Mesenchymal stem cell (in vitro differentiated cells and primary cell): ENCODE measurements around the gene COL4A1.

Experiments used
- DNase-seq: peaks from one replicate; pipeline ENCODE4 v3.0.0-alpha.2; 2013
- H2AFZ ChIP-seq: one replicate; pipeline ENCODE4 v1.6.1; 2013; ENCODE audit warnings: low read depth, mild to moderate bottlenecking, control low read depth, inconsistent platforms, low read length, moderate library complexity
- H2AK5ac ChIP-seq: 2 replicates; pipeline ENCODE4 v1.6.1; 2013; ENCODE audit warnings: low read length, moderate library complexity, mild to moderate bottlenecking, inconsistent platforms; ENCODE audit not compliant: severe bottlenecking
- H2BK120ac ChIP-seq: one replicate; pipeline ENCODE4 v1.6.1; 2013; ENCODE audit warnings: low read depth, mild to moderate bottlenecking, inconsistent platforms, low read length, moderate library complexity
- H2BK12ac ChIP-seq, 2 experiments: one replicate each; pipeline ENCODE4 v1.6.1; 2013; ENCODE audit warnings: inconsistent platforms in 2 of 2, low read length in 2 of 2, mild to moderate bottlenecking in 2 of 2, moderate library complexity in 2 of 2, control low read depth in 1 of 2
- H2BK15ac ChIP-seq: one replicate; pipeline ENCODE4 v1.6.1; 2013; ENCODE audit warnings: mild to moderate bottlenecking, low read depth, inconsistent platforms; ENCODE audit not compliant: poor library complexity, severe bottlenecking
- H2BK5ac ChIP-seq: 2 replicates; pipeline ENCODE4 v1.6.1; 2013; ENCODE audit warnings: low read depth, mild to moderate bottlenecking, low read length, control low read depth, inconsistent platforms; ENCODE audit not compliant: poor library complexity, severe bottlenecking
- H3K14ac ChIP-seq, 2 experiments: one replicate each; pipeline ENCODE4 v1.6.1; 2013; ENCODE audit warnings: inconsistent platforms in 2 of 2, low read length in 2 of 2, control low read depth in 1 of 2, mild to moderate bottlenecking in 1 of 2, moderate library complexity in 1 of 2
- H3K18ac ChIP-seq, 2 experiments: one replicate each; pipeline ENCODE4 v1.6.1; 2013; ENCODE audit warnings: inconsistent platforms in 2 of 2, low read length in 2 of 2, control low read depth in 1 of 2, low read depth in 1 of 2, mild to moderate bottlenecking in 1 of 2
- H3K23ac ChIP-seq, 2 experiments: one replicate each; pipeline ENCODE4 v1.6.1; 2013; ENCODE audit warnings: inconsistent platforms in 2 of 2, low read length in 2 of 2, mild to moderate bottlenecking in 2 of 2, moderate library complexity in 2 of 2, control low read depth in 1 of 2
- H3K27ac ChIP-seq: 2 replicates; pipeline ENCODE4 v1.5.1; 2013; ENCODE audit warnings: mild to moderate bottlenecking, moderate library complexity, low read length, control low read depth, inconsistent platforms; ENCODE audit not compliant: poor library complexity, severe bottlenecking
- H3K27me3 ChIP-seq, 2 experiments: 2 replicates each; pipeline versions ENCODE4 v1.6.1 to v1.7.0; 2013; ENCODE audit warnings: low read length in 2 of 2, mild to moderate bottlenecking in 2 of 2, moderate library complexity in 2 of 2, control low read depth in 1 of 2, inconsistent platforms in 1 of 2; ENCODE audit not compliant: control insufficient read depth in 1 of 2, insufficient read depth in 1 of 2
- H3K36me3 ChIP-seq, 2 experiments: 2 replicates each; pipeline versions ENCODE4 v1.6.1 to v1.7.0; 2013; ENCODE audit warnings: low read length in 2 of 2, control low read depth in 1 of 2, inconsistent platforms in 1 of 2, low read depth in 1 of 2, mild to moderate bottlenecking in 1 of 2; ENCODE audit not compliant: insufficient read depth in 2 of 2, control insufficient read depth in 1 of 2
- H3K4ac ChIP-seq, 2 experiments: one replicate each; pipeline ENCODE4 v1.6.1; 2013; ENCODE audit warnings: inconsistent platforms in 2 of 2, low read length in 2 of 2, mild to moderate bottlenecking in 2 of 2, moderate library complexity in 2 of 2, control low read depth in 1 of 2, low read depth in 1 of 2
- H3K4me1 ChIP-seq: 2 replicates; pipeline ENCODE4 v1.6.1; 2013; ENCODE audit warnings: low read depth, low read length, control low read depth; ENCODE audit not compliant: control insufficient read depth, insufficient read depth
- H3K4me2 ChIP-seq: 2 replicates; pipeline ENCODE4 v1.6.1; 2013; ENCODE audit warnings: low read length, mild to moderate bottlenecking, inconsistent platforms; ENCODE audit not compliant: poor library complexity, severe bottlenecking
- H3K4me3 ChIP-seq, 2 experiments: 2 replicates each; pipeline versions ENCODE4 v1.5.1 to v1.7.0; 2013; ENCODE audit warnings: low read length in 2 of 2, mild to moderate bottlenecking in 2 of 2, control low read depth in 1 of 2, low read depth in 1 of 2; ENCODE audit not compliant: insufficient read depth in 1 of 2
- H3K79me1 ChIP-seq: replicated peaks from 2 replicates; pipeline ENCODE4 v1.6.1; 2013; ENCODE audit warnings: mild to moderate bottlenecking, control low read depth, low read length, inconsistent platforms; ENCODE audit not compliant: poor library complexity, severe bottlenecking
- H3K9ac ChIP-seq: 2 replicates; pipeline ENCODE4 v1.7.0; 2013; ENCODE audit warnings: mild to moderate bottlenecking, low read length, moderate library complexity
- H3K9me3 ChIP-seq: 2 replicates; pipeline ENCODE4 v1.7.0; 2013; ENCODE audit warnings: mild to moderate bottlenecking, low read length; ENCODE audit not compliant: control insufficient read depth
- H4K8ac ChIP-seq: one replicate; pipeline ENCODE4 v1.6.1; 2013; ENCODE audit warnings: inconsistent platforms, mild to moderate bottlenecking, low read length, moderate library complexity
- H4K91ac ChIP-seq: one replicate; pipeline ENCODE4 v1.6.1; 2013; ENCODE audit warnings: mild to moderate bottlenecking, low read length, inconsistent platforms
- WGBS: methylation state at CpG from one replicate; pipeline ENCODE4 v1.1.7; 2013; ENCODE audit warnings: mixed read lengths; 5-methylcytosine and 5-hydroxymethylcytosine counted together

The COL4A1 gene

DNA sequence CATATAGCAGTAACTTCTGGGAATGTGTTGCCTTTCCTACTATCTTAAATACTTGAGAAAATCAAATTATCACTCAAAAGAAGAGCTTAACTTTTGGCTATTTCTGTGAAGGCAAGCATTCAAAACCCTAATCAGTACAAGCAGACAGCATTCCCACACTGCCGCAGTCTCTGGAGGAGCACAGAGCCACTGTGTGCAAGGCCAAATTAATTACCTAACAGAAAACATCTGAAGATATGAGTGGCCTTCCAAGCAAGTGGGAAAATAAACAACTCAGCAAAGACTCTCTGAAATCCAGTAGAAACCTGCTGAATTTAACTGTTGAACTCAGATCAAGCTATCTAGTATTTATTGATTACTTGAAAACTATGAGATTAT is 68.2 kb downstream of the COL4A1 start:
- Histone ChIP-seq H3K4me1 (peaks cover 6% of the 10 kb centered on the region), H3K79me1 (peaks cover 19% of the 10 kb centered on the region)

DNA sequence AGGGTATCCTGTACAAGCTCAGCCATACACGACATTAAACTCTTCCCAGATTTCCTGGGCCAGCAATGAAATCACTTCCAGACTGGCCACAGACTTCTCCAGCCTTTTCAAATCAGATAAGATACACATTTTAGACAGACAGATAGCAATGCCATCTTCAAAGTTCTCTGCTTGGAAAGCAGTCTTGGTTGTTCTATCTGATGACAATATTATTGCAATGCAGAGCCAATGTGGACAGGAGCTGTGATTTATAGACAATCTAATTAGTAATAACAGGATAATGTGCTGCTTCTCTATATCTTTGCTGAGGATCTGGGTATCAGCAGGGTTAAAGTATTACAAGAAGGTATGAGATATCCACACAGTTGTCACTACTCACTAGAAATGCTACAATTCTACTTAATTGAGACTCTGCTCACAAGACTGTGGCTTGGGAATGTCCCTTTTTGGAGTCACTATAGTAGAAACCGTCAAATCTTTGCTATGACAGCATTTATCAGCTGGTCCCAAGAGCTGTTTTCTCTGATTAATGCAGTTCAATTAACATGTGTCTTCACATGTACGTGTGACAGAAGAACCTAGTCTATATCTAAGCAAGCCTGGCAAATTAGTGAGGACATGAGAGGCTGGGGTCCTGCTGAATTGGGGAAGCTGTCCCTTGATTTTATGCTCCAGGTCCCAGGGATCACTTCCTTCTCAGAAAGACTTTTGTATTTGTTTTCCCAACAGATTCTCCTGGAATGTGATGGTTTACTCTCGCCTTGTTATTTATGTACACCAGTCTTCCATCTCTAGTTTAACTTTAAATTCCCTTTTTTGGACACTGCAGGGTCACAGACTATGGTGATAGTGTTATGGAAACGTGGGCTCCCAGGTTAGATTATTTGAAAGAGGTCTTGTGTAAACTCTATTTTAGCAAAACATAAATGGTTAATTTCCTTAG is 68.8 kb downstream of the COL4A1 start:
- Histone ChIP-seq H3K36me3 (peaks cover 0 to 29% of the 10 kb centered on the region in 2 experiments), H4K8ac (no peak overlapping the region), H2BK5ac (no peak overlapping the region), H2BK15ac (no peak overlapping the region), H3K14ac (no peak overlapping the region), H2AK5ac (no peak overlapping the region), H4K91ac (no peak overlapping the region), H3K4me2 (no peak overlapping the region), H3K18ac (no peak overlapping the region), H3K27ac (no peak overlapping the region), H2BK120ac (no peak overlapping the region), H3K4me3 (no peak overlapping the region), H3K27me3 (no peaks in the 10 kb centered on the region), H3K79me1 (peaks cover 21% of the 10 kb centered on the region), H3K4ac (peak overlapping the region in 1 of 2 experiments; percentile 7), H3K9me3 (no peaks in the 10 kb centered on the region), H3K9ac (no peak overlapping the region), H3K23ac (no peak overlapping the region), H2AFZ (no peak overlapping the region), H2BK12ac (no peak overlapping the region), H3K4me1 (peaks cover 6% of the 10 kb centered on the region)
- DNase-seq = no peak
- WGBS = 75% methylated on average over 3 of the region's 5 CpGs

More for the DNA sequence above, 68.2 kb downstream of the COL4A1 start:
- no peak overlapping the region for H3K4ac ChIP-seq
- no peak overlapping the region for H2AK5ac ChIP-seq
- H3K4me3 ChIP-seq = no peak overlapping the region
- DNase-seq = peak; percentile 50
- H2BK120ac ChIP-seq = no peak overlapping the region
- H3K9me3 ChIP-seq = no peaks in the 10 kb centered on the region
- H3K23ac ChIP-seq = no peak overlapping the region
- no peak overlapping the region for H4K91ac ChIP-seq
- 46% methylated on average over 1 of the region's 1 CpG for WGBS
- no peak overlapping the region for H3K9ac ChIP-seq
- H3K27me3 ChIP-seq = no peaks in the 10 kb centered on the region
- H2BK15ac ChIP-seq = no peak overlapping the region
- no peak overlapping the region for H4K8ac ChIP-seq
- no peak overlapping the region for H3K4me2 ChIP-seq
- H2BK5ac ChIP-seq = no peak overlapping the region
- no peak overlapping the region for H2AFZ ChIP-seq
- no peak overlapping the region for H3K18ac ChIP-seq
- no peak overlapping the region for H3K27ac ChIP-seq
- no peak overlapping the region for H2BK12ac ChIP-seq
- peaks cover 0 to 29% of the 10 kb centered on the region in 2 experiments for H3K36me3 ChIP-seq
- no peak overlapping the region for H3K14ac ChIP-seq

DNA sequence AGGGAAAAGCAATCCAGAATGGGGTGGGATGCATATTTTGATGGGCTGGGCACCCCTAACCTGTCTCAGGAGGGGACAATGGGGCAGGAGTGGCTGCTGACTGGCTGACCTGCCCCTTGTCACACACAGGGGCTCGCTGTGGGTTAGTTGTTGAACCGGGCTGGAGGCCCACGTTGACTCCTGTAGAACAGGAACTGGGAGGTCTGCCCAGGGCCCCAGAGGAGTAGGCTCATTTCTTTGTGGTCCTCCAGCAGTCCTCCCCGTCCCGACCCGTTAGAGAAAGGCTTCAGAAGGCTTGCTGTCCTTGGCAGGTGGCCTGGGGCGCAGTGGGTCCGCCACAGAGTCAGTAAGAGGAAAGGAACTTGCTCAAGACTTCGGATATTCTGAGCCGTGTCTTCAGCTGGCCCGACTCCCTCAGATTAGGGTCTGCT is 70.1 kb downstream of the COL4A1 start:
- Histone ChIP-seq H2AK5ac (no peak overlapping the region), H3K27ac (no peak overlapping the region), H2BK12ac (no peak overlapping the region), H3K4me3 (no peak overlapping the region), H2BK15ac (no peak overlapping the region), H3K27me3 (no peaks in the 10 kb centered on the region), H3K23ac (no peak overlapping the region), H3K9ac (no peak overlapping the region), H3K36me3 (peaks cover 0 to 30% of the 10 kb centered on the region in 2 experiments), H3K4me2 (no peak overlapping the region), H3K18ac (no peak overlapping the region), H2BK5ac (no peak overlapping the region), H2BK120ac (no peak overlapping the region), H3K9me3 (no peaks in the 10 kb centered on the region), H3K4me1 (peaks cover 6% of the 10 kb centered on the region), H4K8ac (no peak overlapping the region), H4K91ac (no peak overlapping the region), H3K79me1 (peaks cover 17% of the 10 kb centered on the region), H3K14ac (no peak overlapping the region), H3K4ac (no peak overlapping the region), H2AFZ (no peak overlapping the region)
- DNase-seq = no peak
- 95% methylated on average over 11 of the region's 11 CpGs for WGBS

DNA sequence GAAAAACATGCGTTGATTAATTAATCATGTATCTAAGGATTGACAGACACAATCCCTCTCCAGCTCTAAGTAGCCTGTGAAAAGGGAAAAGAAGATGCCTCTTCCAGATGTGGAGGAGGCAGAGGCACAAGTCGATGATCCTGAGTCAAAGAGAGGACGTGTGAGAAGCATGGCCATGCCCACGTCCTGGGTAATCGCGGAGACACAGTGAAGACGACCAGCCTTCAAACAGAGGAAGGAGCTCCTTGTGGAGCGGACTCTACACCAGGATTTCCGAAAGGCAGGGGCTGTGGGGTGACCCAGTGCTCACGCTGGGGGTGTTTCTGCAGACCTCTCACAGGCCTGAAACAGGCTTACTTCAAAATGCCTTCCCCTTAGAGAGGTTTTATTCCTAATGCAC is 70.5 kb downstream of the COL4A1 start:
- Histone ChIP-seq H3K14ac (no peak overlapping the region), H3K27me3 (no peaks in the 10 kb centered on the region), H2BK15ac (no peak overlapping the region), H2AFZ (no peak overlapping the region), H3K4me1 (peaks cover 5% of the 10 kb centered on the region), H3K36me3 (peaks cover 0 to 29% of the 10 kb centered on the region in 2 experiments), H2BK12ac (no peak overlapping the region), H3K27ac (no peak overlapping the region), H2BK5ac (no peak overlapping the region), H3K18ac (no peak overlapping the region), H2BK120ac (no peak overlapping the region), H4K8ac (no peak overlapping the region), H4K91ac (no peak overlapping the region), H3K4ac (no peak overlapping the region), H3K79me1 (peaks cover 18% of the 10 kb centered on the region), H3K4me3 (no peak overlapping the region), H2AK5ac (no peak overlapping the region), H3K23ac (no peak overlapping the region), H3K9ac (no peak overlapping the region), H3K9me3 (no peaks in the 10 kb centered on the region), H3K4me2 (no peak overlapping the region)
- DNase-seq = no peak
- WGBS = 98% methylated on average over 10 of the region's 10 CpGs
